ENCODE measurements around the gene PCDHGB4. TPM values are rescaled to one million over a fixed set of nuclear protein-coding genes. Genes with fewer than 3 reads are reported as not detected.

Gene PCDHGB4
- total and polyA plus RNA-seq, 2 of the 13 experiments (the other 11 are each of a cell fraction or from before 2014, with no cell fraction given): 1.7 to 3.3 TPM

DNA sequence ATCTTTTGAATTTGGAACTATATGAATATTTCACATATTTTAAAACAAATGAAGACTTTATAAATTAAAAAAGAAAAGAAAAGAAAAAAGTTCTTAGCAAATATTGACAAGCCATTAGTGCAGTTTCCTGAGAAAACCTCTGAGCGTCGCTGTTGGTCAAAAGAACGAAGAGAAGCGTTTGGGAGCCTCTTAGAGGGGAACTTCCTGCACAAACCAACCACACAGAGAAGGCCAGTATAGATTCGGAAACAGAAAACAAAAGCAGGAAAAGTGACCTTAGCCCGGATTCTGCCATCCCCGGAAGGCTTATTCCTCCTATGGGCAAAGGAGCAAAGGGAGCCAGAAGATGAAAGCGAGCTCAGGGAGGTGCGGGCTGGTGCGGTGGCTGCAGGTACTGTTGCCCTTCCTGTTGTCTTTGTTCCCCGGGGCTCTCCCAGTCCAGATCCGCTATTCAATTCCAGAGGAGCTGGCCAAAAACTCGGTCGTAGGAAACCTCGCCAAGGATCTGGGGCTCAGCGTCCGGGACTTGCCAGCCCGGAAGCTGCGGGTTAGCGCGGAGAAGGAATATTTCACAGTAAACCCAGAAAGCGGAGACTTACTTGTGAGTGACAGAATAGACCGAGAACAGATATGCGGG, 27.6 kb upstream of the PCDHGB4 start, which contains the start of gene PCDHGB2 (continued):
- no peak for TF ChIP-seq ZSCAN29 (CRISPR knock-in tag; conservative IDR thresholded peaks at IDR 0.05)
- TF ChIP-seq, protein P1, sequence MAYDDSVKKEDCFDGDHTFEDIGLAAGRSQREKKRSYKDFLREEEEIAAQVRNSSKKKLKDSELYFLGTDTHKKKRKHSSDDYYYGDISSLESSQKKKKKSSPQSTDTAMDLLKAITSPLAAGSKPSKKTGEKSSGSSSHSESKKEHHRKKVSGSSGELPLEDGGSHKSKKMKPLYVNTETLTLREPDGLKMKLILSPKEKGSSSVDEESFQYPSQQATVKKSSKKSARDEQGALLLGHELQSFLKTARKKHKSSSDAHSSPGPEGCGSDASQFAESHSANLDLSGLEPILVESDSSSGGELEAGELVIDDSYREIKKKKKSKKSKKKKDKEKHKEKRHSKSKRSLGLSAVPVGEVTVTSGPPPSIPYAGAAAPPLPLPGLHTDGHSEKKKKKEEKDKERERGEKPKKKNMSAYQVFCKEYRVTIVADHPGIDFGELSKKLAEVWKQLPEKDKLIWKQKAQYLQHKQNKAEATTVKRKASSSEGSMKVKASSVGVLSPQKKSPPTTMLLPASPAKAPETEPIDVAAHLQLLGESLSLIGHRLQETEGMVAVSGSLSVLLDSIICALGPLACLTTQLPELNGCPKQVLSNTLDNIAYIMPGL (CRISPR knock-in tag; IDR thresholded peaks at IDR 0.05; ENCODE audit: borderline replicate concordance in 1 of 2, low read depth in 1 of 2): peak in 1 of 2 experiments; percentile 62; a peak in 1 of 4 replicates

DNA sequence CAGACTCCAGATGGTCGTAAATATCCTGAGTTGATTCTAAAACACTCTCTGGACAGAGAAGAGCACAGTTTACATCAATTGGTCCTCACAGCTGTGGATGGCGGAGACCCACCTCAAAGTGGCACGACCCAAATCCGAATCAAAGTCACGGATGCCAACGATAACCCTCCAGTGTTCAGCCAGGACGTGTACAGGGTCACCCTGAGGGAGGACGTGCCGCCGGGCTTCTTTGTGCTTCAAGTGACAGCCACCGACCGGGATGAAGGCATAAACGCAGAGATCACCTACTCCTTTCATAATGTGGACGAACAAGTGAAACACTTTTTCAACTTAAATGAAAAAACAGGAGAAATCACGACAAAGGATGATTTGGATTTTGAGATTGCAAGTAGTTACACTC, 26.8 kb upstream of the PCDHGB4 start:
- in situ Hi-C loops (cut with HindIII; ENCODE audit: extremely low pct_ligation_motif_present, low pct_unique_long_range_greater_than_20kb): no loop called here
- H3K4me3 ChIP-seq (replicated peaks in 1 of 3; ENCODE audit: insufficient read depth in 1 of 3, low read depth in 2 of 3, low read length in 3 of 3): peak overlapping the region in 1 of 3 experiments; percentile 63; a peak in 1 of 6 replicates
- no peak overlapping the region for H2AFZ ChIP-seq (ENCODE audit: low read length)
- peak overlapping the region; percentile 31 for H3K4me2 ChIP-seq (ENCODE audit: low read depth, low read length)
- WGBS (ENCODE audit: low lambda C conversion rate): 58% methylated on average over 13 of the region's 15 CpGs
- DNase-seq (ENCODE audit: low spot score) (no peak), ATAC-seq (no peak), FAIRE-seq (no peak)
- intact Hi-C loops (cut with micrococcal nuclease; ENCODE audit: unreplicated experiment): no loop called here
- no peaks in the 10 kb centered on the region for H3K79me2 ChIP-seq (ENCODE audit: insufficient read depth, low read length)
- H3K27ac ChIP-seq (ENCODE audit: extremely low read length, insufficient read depth, low read length): no peak overlapping the region
- H3K27me3 ChIP-seq (ENCODE audit: control insufficient read depth in 1 of 2, insufficient read depth in 2 of 2, low read length in 2 of 2): no peaks in the 10 kb centered on the region
- peaks cover 51% of the 10 kb centered on the region for H3K9me3 ChIP-seq (ENCODE audit: low read length)
- no peak overlapping the region for H3K9ac ChIP-seq (ENCODE audit: insufficient read depth, low read depth, low read length)
- no peaks in the 10 kb centered on the region for H3K4me1 ChIP-seq (ENCODE audit: insufficient read depth, low read length)
- H4K20me1 ChIP-seq (ENCODE audit: insufficient read depth, low read length): no peaks in the 10 kb centered on the region
- H3K36me3 ChIP-seq (replicated peaks in 1 of 2; ENCODE audit: control insufficient read depth in 1 of 2, insufficient read depth in 2 of 2, low read length in 2 of 2): no peaks in the 10 kb centered on the region
- CTCF ChIA-PET (ENCODE audit: low intra/inter-chr PET ratio, low total read pairs): interaction anchor here (1.6 to 1.8 kb wide), 2 partner anchors 164 to 203 kb away, joined by 5 to 10 read pairs; no protein-coding TSS in a partner anchor
- no TSS peak for BruUV-seq (replicated peaks)
- POLR2A ChIA-PET: interaction anchor here (0.8 kb wide), 1 partner anchor 203 kb away, joined by 4 read pairs; no protein-coding TSS in a partner anchor
- TF ChIP-seq ZNF496 (CRISPR knock-in tag; IDR thresholded peaks at IDR 0.05; ENCODE audit: insufficient replicate concordance): no peak
- TF ChIP-seq, protein P2, sequence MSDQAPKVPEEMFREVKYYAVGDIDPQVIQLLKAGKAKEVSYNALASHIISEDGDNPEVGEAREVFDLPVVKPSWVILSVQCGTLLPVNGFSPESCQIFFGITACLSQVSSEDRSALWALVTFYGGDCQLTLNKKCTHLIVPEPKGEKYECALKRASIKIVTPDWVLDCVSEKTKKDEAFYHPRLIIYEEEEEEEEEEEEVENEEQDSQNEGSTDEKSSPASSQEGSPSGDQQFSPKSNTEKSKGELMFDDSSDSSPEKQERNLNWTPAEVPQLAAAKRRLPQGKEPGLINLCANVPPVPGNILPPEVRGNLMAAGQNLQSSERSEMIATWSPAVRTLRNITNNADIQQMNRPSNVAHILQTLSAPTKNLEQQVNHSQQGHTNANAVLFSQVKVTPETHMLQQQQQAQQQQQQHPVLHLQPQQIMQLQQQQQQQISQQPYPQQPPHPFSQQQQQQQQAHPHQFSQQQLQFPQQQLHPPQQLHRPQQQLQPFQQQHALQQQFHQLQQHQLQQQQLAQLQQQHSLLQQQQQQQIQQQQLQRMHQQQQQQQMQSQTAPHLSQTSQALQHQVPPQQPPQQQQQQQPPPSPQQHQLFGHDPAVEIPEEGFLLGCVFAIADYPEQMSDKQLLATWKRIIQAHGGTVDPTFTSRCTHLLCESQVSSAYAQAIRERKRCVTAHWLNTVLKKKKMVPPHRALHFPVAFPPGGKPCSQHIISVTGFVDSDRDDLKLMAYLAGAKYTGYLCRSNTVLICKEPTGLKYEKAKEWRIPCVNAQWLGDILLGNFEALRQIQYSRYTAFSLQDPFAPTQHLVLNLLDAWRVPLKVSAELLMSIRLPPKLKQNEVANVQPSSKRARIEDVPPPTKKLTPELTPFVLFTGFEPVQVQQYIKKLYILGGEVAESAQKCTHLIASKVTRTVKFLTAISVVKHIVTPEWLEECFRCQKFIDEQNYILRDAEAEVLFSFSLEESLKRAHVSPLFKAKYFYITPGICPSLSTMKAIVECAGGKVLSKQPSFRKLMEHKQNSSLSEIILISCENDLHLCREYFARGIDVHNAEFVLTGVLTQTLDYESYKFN (CRISPR knock-in tag; conservative IDR thresholded peaks at IDR 0.05): no peak
- no peak for TF ChIP-seq JUND (CRISPR knock-in tag; IDR thresholded peaks at IDR 0.05)
- TF ChIP-seq HHEX (CRISPR knock-in tag; IDR thresholded peaks at IDR 0.05): no peak
- TF ChIP-seq ZNF788 (CRISPR knock-in tag; IDR thresholded peaks at IDR 0.05; ENCODE audit: borderline replicate concordance): no peak
- TF ChIP-seq ZNF674 (CRISPR knock-in tag; IDR thresholded peaks at IDR 0.05; ENCODE audit: low read depth): no peak
- no peak for TF ChIP-seq BORCS8-MEF2B (CRISPR knock-in tag; IDR thresholded peaks at IDR 0.05)
- no peak for TF ChIP-seq RFX3 (CRISPR knock-in tag; IDR thresholded peaks at IDR 0.05)
- no peak for TF ChIP-seq KDM1A (CRISPR knock-in tag; IDR thresholded peaks at IDR 0.05)
- TF ChIP-seq ZNF589 (CRISPR knock-in tag; conservative IDR thresholded peaks at IDR 0.05): no peak
- TF ChIP-seq, protein P3, sequence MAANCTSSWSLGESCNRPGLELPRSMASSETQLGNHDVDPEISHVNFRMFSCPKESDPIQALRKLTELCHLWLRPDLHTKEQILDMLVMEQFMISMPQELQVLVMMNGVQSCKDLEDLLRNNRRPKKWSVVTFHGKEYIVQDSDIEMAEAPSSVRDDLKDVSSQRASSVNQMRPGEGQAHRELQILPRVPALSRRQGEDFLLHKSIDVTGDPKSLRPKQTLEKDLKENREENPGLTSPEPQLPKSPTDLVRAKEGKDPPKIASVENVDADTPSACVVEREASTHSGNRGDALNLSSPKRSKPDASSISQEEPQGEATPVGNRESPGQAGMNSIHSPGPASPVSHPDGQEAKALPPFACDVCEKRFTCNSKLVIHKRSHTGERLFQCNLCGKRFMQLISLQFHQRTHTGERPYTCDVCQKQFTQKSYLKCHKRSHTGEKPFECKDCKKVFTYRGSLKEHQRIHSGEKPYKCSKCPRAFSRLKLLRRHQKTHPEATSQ (CRISPR knock-in tag; IDR thresholded peaks at IDR 0.05; ENCODE audit: borderline replicate concordance): no peak
- no peak for TF ChIP-seq ZSCAN22 (CRISPR knock-in tag; IDR thresholded peaks at IDR 0.05)
- no peak for TF ChIP-seq ZFP36L1 (CRISPR knock-in tag; IDR thresholded peaks at IDR 0.05)
- no peak for TF ChIP-seq NR2C2 (CRISPR knock-in tag; IDR thresholded peaks at IDR 0.05; ENCODE audit: borderline replicate concordance)

Measured in HepG2 (cell line).